SKM-1 (cell line): Measurements from ENCODE around the gene TESK2.
"Not testable (repeated sequence)": the region's sequence is repeated elsewhere in the genome, so short reads cannot be mapped to it uniquely, and the experiment has no call there.

Source experiments
- DNase-seq: peaks from one replicate; lab custom pipeline; 2025; ENCODE audit not compliant: unreplicated experiment; lab: John Stamatoyannopoulos, UW

Gene TESK2

DNA sequence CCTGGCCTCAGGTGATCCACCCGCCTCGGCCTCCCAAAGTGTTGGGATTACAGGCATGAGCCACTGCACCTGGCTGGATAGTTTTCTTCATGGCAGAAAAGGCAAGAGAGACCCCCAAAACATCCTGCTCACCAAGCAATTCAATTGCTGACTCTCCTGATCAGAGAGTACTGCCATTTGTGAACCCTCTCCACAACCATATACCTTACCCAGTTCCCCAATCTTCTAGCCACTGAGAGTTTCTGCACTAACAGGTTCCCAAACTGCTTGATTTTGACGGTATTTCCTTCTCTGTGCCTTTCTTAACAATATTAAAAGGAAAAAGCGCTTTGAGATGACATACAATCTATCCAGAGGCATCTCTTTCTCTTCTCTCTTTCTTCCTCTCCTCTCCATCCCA, 110.8 kb downstream of the TESK2 start:
- DNase-seq = no peak

DNA sequence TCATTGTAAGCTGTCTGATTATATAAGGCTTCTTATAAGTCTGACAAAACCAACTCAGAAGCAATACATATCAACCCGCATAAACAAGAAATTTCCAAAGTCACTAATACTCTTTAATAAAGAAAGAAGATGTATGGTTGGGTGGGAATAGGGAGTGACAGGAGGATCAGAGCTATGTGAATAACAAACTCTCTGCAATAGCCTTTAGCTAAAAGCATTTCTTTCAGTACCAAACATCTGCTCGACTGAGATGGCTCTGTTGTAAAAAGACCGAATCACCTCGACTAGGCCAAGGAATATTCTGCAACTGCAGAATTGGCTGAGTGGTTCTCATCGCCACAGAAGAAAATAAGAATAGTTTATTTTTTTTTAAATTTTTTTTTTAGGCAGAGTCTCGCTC, 111.4 kb downstream of the TESK2 start:
- no peak for DNase-seq

DNA sequence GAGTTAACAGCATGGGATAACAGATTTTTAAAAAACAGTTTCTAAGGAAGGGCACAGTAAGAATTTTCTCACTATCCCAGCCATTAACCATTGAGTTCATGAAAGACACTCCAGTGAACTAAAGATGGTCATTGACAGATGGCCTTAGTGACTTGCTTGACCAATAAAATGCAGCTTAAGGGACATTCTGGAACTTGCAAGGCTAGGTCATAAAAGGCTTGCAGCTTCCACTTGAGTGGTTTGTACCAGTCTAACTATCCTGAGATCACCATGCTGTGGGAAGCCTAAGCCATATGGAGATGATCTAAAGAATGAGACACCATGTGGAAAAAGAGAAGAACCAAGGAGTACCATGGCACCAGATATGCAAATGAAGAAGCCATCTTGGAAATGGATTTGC, 112.8 kb downstream of the TESK2 start:
- DNase-seq = no peak

GRCh38 chr1:45375104-45376090, 115.6 kb downstream of the TESK2 start:
- no peak for DNase-seq

DNA sequence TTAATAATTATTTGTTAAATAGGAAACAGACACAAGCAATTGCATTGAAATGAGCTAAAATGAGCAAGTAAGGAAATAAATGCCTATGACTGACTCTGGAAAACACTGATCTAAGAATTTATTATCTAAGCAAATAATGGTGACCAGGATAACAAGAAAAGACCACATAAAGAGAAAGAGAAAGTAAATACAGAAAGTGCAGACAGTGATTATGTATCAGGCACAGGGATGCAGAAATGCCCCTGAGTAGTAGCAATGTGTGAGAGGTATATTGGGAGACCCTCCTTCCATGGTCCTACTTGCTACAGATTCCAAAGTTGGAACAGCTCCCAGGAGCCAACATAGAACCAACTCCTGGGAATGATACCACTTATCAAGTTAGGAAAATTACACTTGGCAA, 117.4 kb downstream of the TESK2 start:
- no peak for DNase-seq

DNA sequence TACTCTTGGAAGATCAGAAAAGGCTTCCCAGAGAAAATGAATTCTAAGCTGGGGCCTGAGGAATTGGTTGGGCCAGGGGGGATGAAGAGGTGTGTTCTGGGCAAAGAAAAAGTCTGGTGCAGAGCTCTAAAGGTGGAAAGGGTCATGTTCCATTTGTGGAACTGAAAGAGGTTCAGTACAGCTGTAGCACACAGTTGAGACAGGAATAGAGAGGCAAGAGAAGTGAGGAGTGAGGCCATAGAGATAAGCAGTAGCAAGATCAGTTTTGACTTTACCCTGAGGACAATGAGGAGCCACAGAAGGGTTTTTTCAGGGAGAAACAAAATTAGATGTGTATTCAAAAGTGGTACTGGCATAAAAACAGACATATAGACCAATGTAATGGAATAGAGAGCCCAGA, 120.4 kb downstream of the TESK2 start:
- no peak for DNase-seq

DNA sequence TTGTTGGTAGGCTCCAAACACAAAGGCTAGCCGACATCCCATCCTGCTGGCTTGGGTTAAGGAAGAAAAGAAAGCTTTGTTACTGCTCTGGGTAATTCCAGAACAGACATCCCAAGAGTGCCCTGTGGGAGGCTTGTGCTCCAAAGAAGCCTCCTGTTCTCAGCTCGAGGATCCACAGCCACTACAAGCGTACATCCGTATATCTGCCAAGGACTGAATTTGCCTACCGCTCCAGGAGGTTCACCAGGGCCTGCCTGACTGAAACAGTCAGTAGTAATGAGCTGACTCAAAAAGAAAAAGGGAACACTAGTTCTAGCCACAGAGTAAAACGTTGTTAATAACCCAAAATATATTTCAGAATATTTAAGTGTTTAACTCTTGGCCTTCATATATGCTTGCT, 125.9 kb downstream of the TESK2 start:
- DNase-seq = no peak

DNA sequence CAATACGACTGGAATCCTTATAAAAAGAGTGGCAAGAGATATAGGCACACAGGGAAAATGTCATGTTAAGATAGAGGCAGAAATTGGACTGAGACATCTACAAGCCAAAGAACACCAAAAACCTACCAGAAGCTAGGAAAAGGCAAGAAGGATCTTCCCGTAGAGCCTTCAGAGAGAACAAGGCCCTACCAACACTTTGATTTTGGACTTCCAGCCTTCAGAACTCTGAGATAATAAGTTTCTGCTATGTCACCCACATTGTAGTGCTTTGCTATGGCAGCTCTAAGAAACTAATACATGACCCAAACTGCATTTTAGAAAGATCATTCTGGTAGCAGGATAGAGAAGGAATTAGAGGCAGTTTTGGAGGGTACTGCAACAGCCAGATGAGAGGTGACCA, 126.7 kb downstream of the TESK2 start:
- DNase-seq = no peak

GRCh38 chr1:45360981-45361380, 130.0 kb downstream of the TESK2 start:
- not testable (repeated sequence) for DNase-seq

DNA sequence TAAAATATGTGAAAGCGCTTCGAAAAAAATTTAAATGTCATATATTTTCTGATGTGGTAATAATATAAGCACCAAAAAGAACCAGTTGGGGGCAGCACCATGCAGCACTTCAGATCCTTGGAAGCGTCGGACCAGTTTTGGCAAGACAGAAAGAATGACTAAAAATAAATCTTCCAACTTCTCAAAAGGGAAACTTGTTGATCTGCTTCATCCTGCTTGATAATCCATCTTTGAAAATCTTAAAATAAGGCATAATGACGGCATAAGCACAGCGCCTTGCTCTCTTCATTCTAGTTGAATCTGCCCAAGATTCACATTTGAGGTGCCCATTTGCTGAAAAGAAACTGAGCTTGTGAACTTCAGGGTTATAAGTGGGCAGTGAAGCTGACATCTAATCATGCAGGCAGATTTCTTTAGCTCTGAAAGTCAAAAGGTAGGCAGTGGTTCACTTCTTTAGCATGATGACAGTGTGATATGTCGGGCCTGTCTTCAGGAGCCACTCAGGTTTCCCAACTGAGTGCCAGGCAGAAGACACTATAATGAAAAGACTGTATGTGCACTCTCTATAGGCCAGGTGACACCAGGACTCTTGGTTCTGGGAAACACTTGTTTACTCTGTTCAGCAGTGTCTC, 131.0 kb downstream of the TESK2 start:
- no peak for DNase-seq

GRCh38 chr1:45356186-45356585, 134.8 kb downstream of the TESK2 start:
- no peak for DNase-seq

GRCh38 chr1:45355683-45356082, 135.3 kb downstream of the TESK2 start:
- no peak for DNase-seq

DNA sequence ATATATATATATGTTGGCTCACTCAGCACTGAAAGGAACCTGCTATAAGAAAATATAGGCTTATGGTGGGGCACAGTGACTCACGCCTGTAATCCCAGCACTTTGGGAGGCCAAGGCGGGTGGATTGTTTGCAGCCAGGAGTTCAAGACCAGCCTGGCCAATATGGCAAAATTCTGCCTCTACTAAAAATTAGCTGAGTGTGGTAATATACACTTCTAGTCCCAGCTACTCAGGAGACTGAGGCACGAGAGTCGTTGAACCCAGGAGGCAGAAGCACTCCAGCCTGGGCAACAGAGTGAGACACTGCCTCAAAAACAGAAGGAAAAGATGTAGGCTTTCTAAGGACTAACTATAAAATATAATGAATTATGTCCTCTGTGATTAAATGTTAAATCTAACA, 136.1 kb downstream of the TESK2 start:
- no peak for DNase-seq

GRCh38 chr1:45353685-45354084, 137.3 kb downstream of the TESK2 start:
- DNase-seq = no peak

GRCh38 chr1:45351508-45351907, 139.5 kb downstream of the TESK2 start:
- DNase-seq = no peak

GRCh38 chr1:45348966-45349677, 141.8 kb downstream of the TESK2 start:
- DNase-seq = no peak

DNA sequence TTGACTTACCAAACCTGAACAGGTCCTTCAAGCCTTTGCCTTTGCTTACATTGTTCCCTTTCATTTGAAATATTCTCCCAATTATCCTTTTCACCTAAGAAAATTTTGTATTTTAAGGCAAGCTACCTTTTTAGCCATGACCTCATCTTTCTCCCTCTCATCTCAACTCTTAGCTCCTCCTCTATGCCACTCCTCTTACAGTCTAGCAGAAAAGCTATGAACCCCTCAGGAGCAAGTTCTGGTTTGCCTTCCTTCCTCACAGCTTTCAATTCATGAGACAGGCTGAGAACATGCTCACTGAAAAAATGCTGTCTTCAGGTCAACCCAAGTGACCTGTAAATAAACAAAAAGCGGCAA, 142.4 kb downstream of the TESK2 start:
- no peak for DNase-seq

DNA sequence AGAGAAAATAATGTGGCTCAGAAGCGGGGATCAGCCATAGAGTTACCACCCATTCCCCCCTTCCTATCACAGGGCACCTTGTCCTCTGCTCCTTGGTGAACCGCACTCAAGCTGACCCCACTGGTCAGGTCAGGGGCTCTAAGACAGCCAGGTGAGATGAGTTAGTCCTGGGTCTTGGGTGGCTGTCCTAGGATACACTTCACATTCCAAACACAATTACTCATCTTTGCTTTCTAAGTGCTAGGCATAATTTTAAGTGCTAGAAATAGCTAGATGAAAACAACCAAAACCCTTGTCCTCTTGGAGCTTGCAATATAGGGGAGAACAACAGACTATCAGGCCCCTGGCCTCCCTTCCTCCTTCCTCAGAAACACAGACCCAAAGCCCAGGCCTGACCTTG, 142.9 kb downstream of the TESK2 start:
- DNase-seq = no peak

GRCh38 chr1:45346473-45346872, 144.5 kb downstream of the TESK2 start:
- no peak for DNase-seq

- DNase-seq = no peak
These were observed 145.9 kb downstream of the TESK2 start for GRCh38 chr1:45345014-45345413.

DNA sequence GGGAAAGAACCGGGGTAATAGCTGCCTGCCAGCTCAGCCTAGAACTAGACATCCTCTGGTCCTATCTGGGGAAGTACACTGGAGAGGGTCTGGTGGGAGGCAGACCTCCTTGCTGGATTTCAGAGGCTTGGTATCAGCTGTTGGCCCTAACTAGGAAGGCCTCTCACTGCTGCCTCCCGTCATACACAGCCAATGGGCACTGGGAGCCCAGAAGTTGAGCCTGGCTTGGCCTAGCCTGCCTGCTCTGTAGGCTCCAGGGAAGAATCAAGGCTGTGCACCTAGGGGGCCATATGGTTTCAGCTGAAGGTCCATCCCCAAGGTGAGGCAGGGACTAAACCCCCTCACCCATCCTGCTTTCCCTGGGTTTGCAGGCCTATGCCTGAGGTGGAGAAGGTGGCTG, 146.5 kb downstream of the TESK2 start:
- DNase-seq = no peak
